ENCODE results near the gene CDK11B.
"Not testable (repeated sequence)": the region's sequence is repeated elsewhere in the genome, so short reads cannot be mapped to it uniquely, and the experiment has no call there.

Gene CDK11B

DNA sequence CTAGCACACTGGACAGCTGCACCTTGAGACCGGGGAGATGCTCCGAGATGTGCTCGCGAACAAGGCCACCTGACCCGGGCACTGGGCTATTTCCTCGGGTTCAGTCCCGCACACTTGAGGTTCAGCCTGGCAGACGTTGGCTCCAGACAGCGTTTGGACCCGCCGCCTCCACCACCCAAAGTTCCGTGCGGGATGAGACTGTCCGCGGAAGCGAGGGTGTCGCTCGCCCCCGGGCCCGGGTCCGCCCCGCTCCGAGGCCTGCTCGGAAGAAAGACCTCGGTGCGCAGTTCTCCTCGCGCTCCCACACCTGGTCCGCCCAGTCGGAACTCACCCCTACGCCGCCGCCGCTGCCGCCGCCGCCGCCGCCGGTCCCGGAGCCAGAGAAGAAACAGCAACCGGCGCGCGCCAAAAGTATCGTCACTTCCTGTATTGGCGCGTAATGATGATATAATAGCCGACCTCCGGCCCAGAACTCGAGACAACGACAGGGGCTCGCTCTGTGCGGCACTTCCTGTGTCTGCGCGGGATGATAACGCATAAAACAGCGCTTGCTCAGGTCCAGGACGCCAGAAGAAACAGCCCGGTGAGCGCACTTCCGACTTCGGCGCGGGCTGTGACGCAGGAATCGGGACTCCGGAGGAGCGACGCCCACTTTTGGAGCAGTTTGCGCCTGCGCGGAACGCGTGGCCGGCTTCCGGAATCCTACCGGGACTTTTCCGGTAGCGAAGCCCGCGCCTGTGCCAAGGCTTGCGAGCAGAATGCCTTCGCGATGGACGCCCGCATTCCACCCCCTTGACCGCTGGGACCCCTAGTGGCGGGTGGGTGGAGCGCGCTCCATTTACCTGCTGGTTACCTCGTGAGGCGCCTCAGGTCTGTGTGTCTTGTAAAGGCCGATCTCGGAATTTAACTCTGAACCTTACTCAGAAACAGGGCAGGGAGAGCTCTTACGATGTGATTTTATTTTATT, at the start of gene CDK11B:
TSS of gene CDK11B (minus strand) at position 422 of the 967 bp plus-strand sequence. CDS start 1,519 bp downstream, outside the sequence.
- not testable (repeated sequence) for H3K9me3 Mint-ChIP-seq, H3K4me1 Mint-ChIP-seq
- DNase-seq (ENCODE audit: low spot score in 2 of 2), result peak; percentile 92 to 97
- ATAC-seq, result peak; percentile 98
- H3K36me3 Mint-ChIP-seq, result peaks cover 43% of the 10 kb centered on the region
- H3K27ac Mint-ChIP-seq, result peak within 1 kb of the TSS; percentile 98
- peak within 1 kb of the TSS; percentile 82 for H3K4me3 Mint-ChIP-seq

- not testable (repeated sequence) for H3K9me3 Mint-ChIP-seq; DNase-seq (ENCODE audit: low spot score in 2 of 2); H3K27ac Mint-ChIP-seq; H3K4me3 Mint-ChIP-seq; H3K4me1 Mint-ChIP-seq; ATAC-seq
- H3K36me3 Mint-ChIP-seq, result peaks cover 16% of the 10 kb centered on the region
Measured at GRCh38 chr1:1707897-1708296, 49.1 kb upstream of the CDK11B start.

- H3K4me1 Mint-ChIP-seq; H3K27ac Mint-ChIP-seq; ATAC-seq; DNase-seq (ENCODE audit: low spot score in 2 of 2); H3K9me3 Mint-ChIP-seq; H3K4me3 Mint-ChIP-seq: not testable (repeated sequence)
- H3K36me3 Mint-ChIP-seq, result peaks cover 16% of the 10 kb centered on the region
Measured at GRCh38 chr1:1707241-1707640, 48.4 kb upstream of the CDK11B start.

GRCh38 chr1:1705623-1706022, 46.8 kb upstream of the CDK11B start:
- H3K27ac Mint-ChIP-seq; DNase-seq (ENCODE audit: low spot score in 2 of 2); H3K4me3 Mint-ChIP-seq; H3K9me3 Mint-ChIP-seq; ATAC-seq; H3K4me1 Mint-ChIP-seq: not testable (repeated sequence)
- H3K36me3 Mint-ChIP-seq, result peaks cover 15% of the 10 kb centered on the region

- H3K9me3 Mint-ChIP-seq; ATAC-seq; DNase-seq (ENCODE audit: low spot score in 2 of 2); H3K4me1 Mint-ChIP-seq; H3K4me3 Mint-ChIP-seq; H3K27ac Mint-ChIP-seq: not testable (repeated sequence)
- H3K36me3 Mint-ChIP-seq, result peaks cover 11% of the 10 kb centered on the region
Measured at GRCh38 chr1:1704284-1704957, 45.6 kb upstream of the CDK11B start.

DNA sequence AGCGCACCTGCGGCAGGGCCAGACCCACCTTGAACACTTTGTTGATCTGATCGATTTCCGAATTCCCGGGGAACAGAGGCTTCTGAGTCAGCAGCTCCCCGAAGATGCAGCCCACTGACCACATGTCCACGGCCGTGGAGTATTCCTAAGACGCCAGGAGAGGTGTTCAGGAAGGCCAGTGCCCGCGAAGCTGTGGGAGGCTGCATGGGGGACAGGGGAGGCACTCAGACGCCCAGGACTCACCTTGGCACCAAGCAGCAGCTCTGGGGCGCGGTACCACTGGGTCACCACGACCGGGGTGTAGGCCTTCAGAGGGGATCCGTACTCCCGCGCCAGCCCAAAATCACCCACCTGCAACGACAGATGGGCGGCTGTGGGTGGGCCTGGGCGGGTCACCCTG, 45.0 kb upstream of the CDK11B start:
- DNase-seq (ENCODE audit: low spot score in 2 of 2) (no peak), ATAC-seq (no peak)
- Mint-ChIP-seq H3K9me3 (no peaks in the 10 kb centered on the region), H3K36me3 (peaks cover 11% of the 10 kb centered on the region), H3K4me3 (no peak overlapping the region), H3K4me1 (no peaks in the 10 kb centered on the region), H3K27ac (no peak overlapping the region)

DNA sequence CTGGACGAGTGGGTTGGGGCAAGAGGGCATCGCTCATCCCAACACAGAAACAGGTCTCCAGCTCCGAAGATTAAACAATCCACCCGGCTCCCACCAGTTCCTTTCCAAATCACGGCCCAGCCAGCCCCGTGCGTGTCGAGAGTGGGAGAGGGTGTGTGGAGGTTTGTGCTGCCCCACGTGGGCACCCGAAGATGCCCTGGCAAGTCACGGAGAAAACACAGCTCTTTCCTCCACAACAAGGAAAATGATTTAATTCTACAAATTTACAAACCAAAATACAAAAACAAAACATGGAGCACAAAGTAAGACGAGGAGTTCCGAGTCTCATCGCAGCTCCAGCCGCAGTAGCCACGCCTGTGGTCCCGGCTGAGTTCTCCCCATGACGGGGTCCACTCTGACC, 43.7 kb upstream of the CDK11B start:
- not testable (repeated sequence) for H3K9me3 Mint-ChIP-seq; ATAC-seq; H3K36me3 Mint-ChIP-seq; H3K27ac Mint-ChIP-seq; H3K4me1 Mint-ChIP-seq; DNase-seq (ENCODE audit: low spot score in 2 of 2); H3K4me3 Mint-ChIP-seq

GRCh38 chr1:1700557-1700956, 41.8 kb upstream of the CDK11B start:
- not testable (repeated sequence) for H3K27ac Mint-ChIP-seq; H3K36me3 Mint-ChIP-seq; H3K4me3 Mint-ChIP-seq; ATAC-seq; H3K9me3 Mint-ChIP-seq; H3K4me1 Mint-ChIP-seq; DNase-seq (ENCODE audit: low spot score in 2 of 2)

- peak; percentile 4 for ATAC-seq
- not testable (repeated sequence) for H3K36me3 Mint-ChIP-seq; H3K9me3 Mint-ChIP-seq; H3K4me1 Mint-ChIP-seq; H3K4me3 Mint-ChIP-seq; H3K27ac Mint-ChIP-seq; DNase-seq (ENCODE audit: low spot score in 2 of 2)
Measured at GRCh38 chr1:1700067-1700466, 41.3 kb upstream of the CDK11B start.

DNA sequence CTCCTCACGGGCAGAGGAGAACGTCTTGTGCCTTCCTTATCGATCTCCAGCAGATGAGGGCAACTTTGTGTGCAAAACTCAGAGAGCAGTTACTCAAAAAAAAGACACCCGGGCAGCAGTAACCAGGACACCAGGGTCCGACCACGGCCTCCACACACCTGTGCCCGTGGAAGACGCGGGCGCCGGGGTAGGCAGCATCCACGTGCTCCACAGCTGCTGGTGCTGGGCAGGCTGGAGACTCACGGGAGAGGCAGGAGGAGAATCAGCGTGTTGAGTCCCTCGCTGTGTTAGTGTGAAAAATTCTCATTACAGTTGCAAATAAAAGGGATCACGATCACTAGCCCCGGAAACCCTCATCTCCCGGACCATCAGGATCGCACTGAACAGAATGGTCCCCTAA, 40.3 kb upstream of the CDK11B start:
- not testable (repeated sequence) for H3K4me1 Mint-ChIP-seq; H3K36me3 Mint-ChIP-seq; ATAC-seq; H3K9me3 Mint-ChIP-seq; DNase-seq (ENCODE audit: low spot score in 2 of 2); H3K4me3 Mint-ChIP-seq; H3K27ac Mint-ChIP-seq

GRCh38 chr1:1697358-1698183, 38.8 kb upstream of the CDK11B start:
- not testable (repeated sequence) for ATAC-seq; DNase-seq (ENCODE audit: low spot score in 2 of 2)

GRCh38 chr1:1696431-1697357, 37.9 kb upstream of the CDK11B start:
- not testable (repeated sequence) for DNase-seq (ENCODE audit: low spot score in 2 of 2); H3K4me1 Mint-ChIP-seq; H3K9me3 Mint-ChIP-seq; ATAC-seq; H3K27ac Mint-ChIP-seq; H3K4me3 Mint-ChIP-seq; H3K36me3 Mint-ChIP-seq

More at GRCh38 chr1:1697358-1698183, 38.8 kb upstream of the CDK11B start:
- H3K27ac Mint-ChIP-seq, H3K4me1 Mint-ChIP-seq, H3K36me3 Mint-ChIP-seq, H3K4me3 Mint-ChIP-seq, H3K9me3 Mint-ChIP-seq: not testable (repeated sequence)

DNA sequence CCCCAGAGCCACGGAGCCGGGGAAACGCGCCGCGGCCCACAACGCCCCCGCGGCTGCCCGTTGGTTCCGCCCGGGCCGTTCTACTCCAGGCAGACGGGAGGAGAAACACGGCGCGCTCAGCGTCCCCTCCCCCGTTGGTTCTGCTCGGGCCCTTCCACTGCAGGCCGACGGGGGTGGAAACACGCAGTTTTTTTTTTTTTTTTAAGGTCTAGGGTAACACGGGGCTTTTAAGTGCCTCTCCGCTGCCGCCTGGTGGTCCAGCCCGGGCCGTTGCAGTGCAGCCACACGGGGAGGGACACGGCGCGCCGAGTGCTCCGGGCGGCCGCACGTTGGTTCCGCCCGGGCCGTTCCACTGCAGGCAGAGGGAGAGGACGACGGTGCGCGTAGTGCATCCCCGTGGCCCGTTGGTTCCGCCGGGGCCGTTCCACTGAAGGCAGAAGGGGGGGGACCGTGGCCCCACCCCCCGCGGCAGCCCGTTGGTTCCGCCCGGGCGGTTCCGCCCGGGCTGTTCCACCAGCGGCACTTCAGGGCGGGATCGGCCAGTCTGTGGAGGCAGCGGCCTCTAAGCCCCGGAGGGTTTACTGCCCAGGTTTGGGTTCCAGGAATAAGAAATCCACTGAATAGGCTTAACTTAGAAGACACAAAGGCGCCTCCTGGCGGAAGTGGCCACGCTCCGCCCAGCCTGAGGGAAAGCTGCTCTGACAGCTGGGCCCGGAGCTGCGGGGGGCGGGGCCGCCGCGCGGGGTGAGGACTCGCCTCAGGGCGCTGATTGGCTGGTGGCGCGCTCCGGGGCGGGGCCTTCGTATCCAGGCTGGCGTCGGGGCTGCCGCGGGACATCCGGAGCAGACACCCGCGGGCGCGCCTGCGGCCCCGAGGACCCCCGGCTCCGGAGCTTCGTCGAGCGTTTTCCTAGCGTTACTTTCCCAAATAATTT, 34.2 kb upstream of the CDK11B start, which contains the start of gene SLC35E2B:
TSS of gene SLC35E2B (minus strand) at position 82 of the 934 bp plus-strand sequence. CDS start 16,096 bp downstream, outside the sequence.
- H3K27ac Mint-ChIP-seq, result peak within 1 kb of the TSS; percentile 95
- peak within 1 kb of the TSS; percentile 64 for H3K4me3 Mint-ChIP-seq
- H3K9me3 Mint-ChIP-seq, H3K36me3 Mint-ChIP-seq, H3K4me1 Mint-ChIP-seq: not testable (repeated sequence)
- ATAC-seq (peak; percentile 86), DNase-seq (ENCODE audit: low spot score in 2 of 2) (peak; percentile 85 to 95)

Measured in stimulated activated effector memory CD8-positive, alpha-beta T cell treated with anti-CD3 and anti-CD28 coated beads, Interleukin-12 subunit alpha, Interleukin-12 subunit beta, amount 100 ng/mL, for 72 hours (primary cell).